Activated CD8-positive, alpha-beta memory T cell treated with anti-CD3 and anti-CD28 coated beads, Interleukin-2, amount 50 U/mL, for 1 hour (primary cell): Measurements from ENCODE around the gene OPRL1.

Experiments
- DNase-seq: peaks from one replicate; pipeline ENCODE4 v3.0.0-alpha.2; 2020; ENCODE audit errors: extremely low read depth

Gene OPRL1

GRCh38 chr20:64071341-64072332, 8.2 kb upstream of the OPRL1 start:
- DNase-seq = no peak

- DNase-seq = no peak
Observed at GRCh38 chr20:64072498-64073063, 7.3 kb upstream of the OPRL1 start.

GRCh38 chr20:64073476-64074183, 6.3 kb upstream of the OPRL1 start:
- no peak for DNase-seq

GRCh38 chr20:64074184-64074789, 5.6 kb upstream of the OPRL1 start:
- DNase-seq = no peak

GRCh38 chr20:64074963-64075362, 4.9 kb upstream of the OPRL1 start:
- no peak for DNase-seq

- DNase-seq = no peak
Observed at GRCh38 chr20:64075556-64075955, 4.3 kb upstream of the OPRL1 start.

- no peak for DNase-seq
Observed at GRCh38 chr20:64076061-64076997, 3.6 kb upstream of the OPRL1 start.

GRCh38 chr20:64077094-64077493, 2.8 kb upstream of the OPRL1 start:
- no peak for DNase-seq

- no peak for DNase-seq
Observed at GRCh38 chr20:64077541-64077875, 2.4 kb upstream of the OPRL1 start.

- no peak for DNase-seq
Observed at GRCh38 chr20:64077876-64078551, 1.9 kb upstream of the OPRL1 start.

GRCh38 chr20:64078934-64079272, 979 bp upstream of the OPRL1 start:
- no peak for DNase-seq

- no peak for DNase-seq
Observed at GRCh38 chr20:64079273-64080012, 439 bp upstream of the OPRL1 start, which contains the start of gene RGS19. RGS19 (minus strand) TSS chr20:64079518; CDS start chr20:64076886, 2,632 bp downstream.

- DNase-seq = no peak
Observed at GRCh38 chr20:64080813-64081623, 1.1 kb downstream of the OPRL1 start.

- no peak for DNase-seq
Observed at GRCh38 chr20:64081624-64081964, 1.7 kb downstream of the OPRL1 start.

GRCh38 chr20:64082126-64082731, 2.3 kb downstream of the OPRL1 start:
- no peak for DNase-seq

GRCh38 chr20:64082820-64083377, 3.0 kb downstream of the OPRL1 start:
- no peak for DNase-seq

GRCh38 chr20:64083378-64083803, 3.5 kb downstream of the OPRL1 start:
- no peak for DNase-seq
